Astrocyte of the spinal cord (primary cell): ENCODE data around the gene OPN3.

ENCODE experiments used
- DNase-seq: peaks from one replicate; pipeline ENCODE4 v3.0.0; 2011; ENCODE audit warnings: low read depth, low spot score
- H3K4me3 ChIP-seq: 2 replicates; pipeline ENCODE4 v1.5.1; 2011; ENCODE audit warnings: low read depth, mild to moderate bottlenecking, low read length, moderate library complexity
- CTCF ChIP-seq: IDR thresholded peaks from 2 replicates; pipeline ENCODE4 v1.5.1; 2012; ENCODE audit warnings: low read depth, mild to moderate bottlenecking, low read length, inconsistent platforms
- in situ Hi-C: cut with HindIII; loops from 2 replicates; pipeline ENCODE4 v1.10.0; 2017; ENCODE audit warnings: low sequenced_read_pairs

Gene OPN3

GRCh38 chr1:241636291-241636690 is 3.9 kb downstream of the OPN3 start:
- DNase-seq: no peak
- in situ Hi-C loops: no loop called here
- no peak for TF ChIP-seq CTCF
- H3K4me3 ChIP-seq: no peak overlapping the region

DNA sequence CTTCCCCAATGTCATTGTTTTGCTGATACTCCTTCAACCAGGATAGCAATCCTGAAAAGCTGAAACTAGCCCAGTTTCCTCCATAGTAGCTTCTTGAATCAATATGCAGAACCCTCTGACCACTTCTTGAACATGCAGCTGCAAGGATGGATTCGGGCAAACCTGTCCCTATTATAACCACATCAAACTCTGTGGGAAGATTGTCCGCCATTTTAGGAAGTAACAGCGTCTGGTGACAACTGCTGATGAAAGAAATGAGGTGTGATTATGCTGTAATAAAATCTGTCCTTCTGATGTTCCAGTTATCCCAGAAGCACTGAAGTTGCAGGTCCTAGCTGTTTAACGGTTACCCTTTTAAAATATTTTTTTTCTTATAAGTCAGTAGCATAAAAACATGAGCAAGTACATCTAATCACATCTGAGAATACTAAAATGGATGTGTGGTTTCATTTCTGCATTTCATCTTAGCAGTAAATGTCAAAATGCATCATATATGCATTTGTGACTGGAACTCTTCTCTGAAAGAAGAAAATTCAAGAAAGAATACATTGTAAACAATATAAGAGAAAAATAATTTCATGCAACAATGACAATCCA is 4.5 kb downstream of the OPN3 start:
- H3K4me3 ChIP-seq: no peak overlapping the region
- TF ChIP-seq CTCF: no peak
- no peak for DNase-seq
- in situ Hi-C loops: no loop called here

DNA sequence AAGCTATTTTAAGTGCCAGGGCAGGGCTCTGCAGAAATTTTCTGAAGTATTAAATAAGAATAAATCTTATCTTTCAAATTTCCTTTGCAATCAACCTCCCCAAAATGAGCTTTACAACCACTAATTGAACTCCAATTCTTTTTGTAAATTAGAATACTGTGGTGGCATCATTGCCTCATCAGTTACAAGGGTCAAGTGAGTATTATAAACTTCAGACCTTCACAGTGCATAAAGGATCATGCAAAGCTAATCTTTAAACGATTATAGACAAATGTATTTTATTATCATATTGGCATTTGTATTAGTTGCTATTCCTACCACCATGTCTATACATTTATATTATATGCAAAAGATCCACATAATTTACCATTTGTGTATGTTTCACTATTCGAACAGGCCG is 7.2 kb downstream of the OPN3 start:
- no peak for TF ChIP-seq CTCF
- no peak overlapping the region for H3K4me3 ChIP-seq
- in situ Hi-C loops: no loop called here
- DNase-seq: no peak

DNA sequence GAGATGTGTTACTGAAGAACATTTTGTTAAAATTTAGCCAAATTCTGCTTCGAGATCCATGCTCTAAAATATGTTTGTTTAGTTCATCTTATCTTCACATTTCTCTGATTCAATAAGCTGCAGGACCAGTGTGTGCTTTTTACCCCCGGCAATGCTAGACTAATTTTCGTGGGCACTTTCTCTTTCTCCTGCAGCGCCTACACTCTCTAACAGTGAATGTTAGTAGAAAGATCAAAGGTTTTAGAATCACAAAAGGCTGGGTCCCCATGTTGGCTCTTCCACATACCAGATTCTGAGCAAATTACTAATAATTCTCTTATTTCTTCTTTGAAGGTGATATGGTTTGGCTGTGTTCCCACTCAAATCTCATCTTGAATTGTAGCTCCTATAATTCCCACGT is 8.5 kb downstream of the OPN3 start:
- DNase-seq: no peak
- no peak overlapping the region for H3K4me3 ChIP-seq
- in situ Hi-C loops: no loop called here
- no peak for TF ChIP-seq CTCF

- in situ Hi-C loops: no loop called here
- DNase-seq: no peak
- no peak overlapping the region for H3K4me3 ChIP-seq
- no peak for TF ChIP-seq CTCF
These were observed 9.3 kb downstream of the OPN3 start for GRCh38 chr1:241630899-241631298.

- no peak for DNase-seq
- no peak overlapping the region for H3K4me3 ChIP-seq
- no peak for TF ChIP-seq CTCF
- in situ Hi-C loops: no loop called here
These were observed 9.7 kb downstream of the OPN3 start for GRCh38 chr1:241630476-241630875.

DNA sequence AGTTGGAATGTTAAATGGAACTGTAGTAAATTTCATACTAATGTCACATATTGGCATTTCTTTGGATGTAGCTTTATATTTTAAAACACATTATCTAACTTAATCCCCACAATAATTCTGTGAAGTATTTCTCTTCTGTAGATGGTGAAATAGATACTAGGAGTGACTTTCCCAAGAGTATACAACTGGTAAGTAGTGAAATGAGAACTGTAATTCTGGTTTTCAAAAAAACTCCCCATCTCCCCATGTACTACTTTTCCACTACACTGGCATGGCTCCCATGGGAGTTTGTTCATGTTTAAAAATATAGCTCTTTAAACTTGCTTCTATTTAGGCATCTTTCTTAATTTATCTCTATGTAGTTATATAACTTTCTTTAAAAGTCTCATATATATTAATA is 10.2 kb downstream of the OPN3 start:
- in situ Hi-C loops: no loop called here
- TF ChIP-seq CTCF: no peak
- DNase-seq: no peak
- no peak overlapping the region for H3K4me3 ChIP-seq
